VCaP (cell line): ENCODE measurements around the gene GTSE1.

Source experiments
- H3K27ac ChIP-seq: fragments of 450-650 bp; 2 replicates; pipeline ENCODE4 v1.5.1; 2017
- TF ChIP-seq, protein P1 (sequence below): fragments of 450-650 bp; conservative IDR thresholded peaks from 2 replicates; pipeline ENCODE4 v1.5.1; 2017; ENCODE audit warnings: mild to moderate bottlenecking, moderate library complexity

Gene GTSE1

DNA sequence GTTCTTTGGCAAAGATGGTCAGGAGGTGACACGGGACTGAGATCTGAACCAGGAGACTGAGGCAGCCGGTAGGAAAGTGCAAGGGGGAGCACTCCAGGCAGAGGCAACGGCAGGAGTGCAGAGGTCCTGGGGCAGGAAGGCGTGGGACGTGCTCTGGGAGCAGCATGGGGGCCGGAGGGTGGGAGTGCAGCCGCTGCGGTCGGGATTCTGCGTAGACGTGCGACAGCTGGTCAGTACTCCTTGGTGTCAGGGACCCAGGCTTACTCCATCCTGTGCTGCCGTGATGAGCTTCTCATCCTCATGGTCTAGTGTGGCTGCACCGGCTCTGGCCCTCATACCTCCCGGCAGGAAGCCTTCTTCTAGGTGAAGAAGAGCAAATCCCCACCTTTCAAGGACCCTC, 21.9 kb downstream of the GTSE1 start:
- no peak overlapping the region for H3K27ac ChIP-seq
- TF ChIP-seq, protein P1, sequence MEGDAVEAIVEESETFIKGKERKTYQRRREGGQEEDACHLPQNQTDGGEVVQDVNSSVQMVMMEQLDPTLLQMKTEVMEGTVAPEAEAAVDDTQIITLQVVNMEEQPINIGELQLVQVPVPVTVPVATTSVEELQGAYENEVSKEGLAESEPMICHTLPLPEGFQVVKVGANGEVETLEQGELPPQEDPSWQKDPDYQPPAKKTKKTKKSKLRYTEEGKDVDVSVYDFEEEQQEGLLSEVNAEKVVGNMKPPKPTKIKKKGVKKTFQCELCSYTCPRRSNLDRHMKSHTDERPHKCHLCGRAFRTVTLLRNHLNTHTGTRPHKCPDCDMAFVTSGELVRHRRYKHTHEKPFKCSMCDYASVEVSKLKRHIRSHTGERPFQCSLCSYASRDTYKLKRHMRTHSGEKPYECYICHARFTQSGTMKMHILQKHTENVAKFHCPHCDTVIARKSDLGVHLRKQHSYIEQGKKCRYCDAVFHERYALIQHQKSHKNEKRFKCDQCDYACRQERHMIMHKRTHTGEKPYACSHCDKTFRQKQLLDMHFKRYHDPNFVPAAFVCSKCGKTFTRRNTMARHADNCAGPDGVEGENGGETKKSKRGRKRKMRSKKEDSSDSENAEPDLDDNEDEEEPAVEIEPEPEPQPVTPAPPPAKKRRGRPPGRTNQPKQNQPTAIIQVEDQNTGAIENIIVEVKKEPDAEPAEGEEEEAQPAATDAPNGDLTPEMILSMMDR: no peak

DNA sequence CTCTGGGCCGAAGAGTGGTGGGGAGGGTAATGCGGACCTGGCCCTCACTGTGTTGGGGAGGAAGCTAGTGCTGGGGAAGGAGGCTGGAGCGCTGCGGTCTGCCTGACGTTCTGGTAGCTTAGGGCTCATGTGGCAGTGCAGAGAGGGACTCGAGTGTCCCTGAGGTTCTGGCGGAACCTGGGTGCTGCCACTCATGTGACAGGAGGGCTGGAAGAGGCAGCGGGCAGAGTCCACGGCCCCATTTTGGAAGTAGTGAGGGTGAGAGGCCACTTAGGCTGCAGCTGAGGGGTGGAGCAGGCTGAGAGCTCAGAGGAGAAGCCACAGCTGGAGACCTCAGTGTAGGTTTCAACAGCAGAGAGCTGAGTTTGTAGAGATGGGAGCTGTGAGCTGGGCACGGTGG, 22.6 kb downstream of the GTSE1 start:
- no peak overlapping the region for H3K27ac ChIP-seq
- TF ChIP-seq, protein P1: no peak

DNA sequence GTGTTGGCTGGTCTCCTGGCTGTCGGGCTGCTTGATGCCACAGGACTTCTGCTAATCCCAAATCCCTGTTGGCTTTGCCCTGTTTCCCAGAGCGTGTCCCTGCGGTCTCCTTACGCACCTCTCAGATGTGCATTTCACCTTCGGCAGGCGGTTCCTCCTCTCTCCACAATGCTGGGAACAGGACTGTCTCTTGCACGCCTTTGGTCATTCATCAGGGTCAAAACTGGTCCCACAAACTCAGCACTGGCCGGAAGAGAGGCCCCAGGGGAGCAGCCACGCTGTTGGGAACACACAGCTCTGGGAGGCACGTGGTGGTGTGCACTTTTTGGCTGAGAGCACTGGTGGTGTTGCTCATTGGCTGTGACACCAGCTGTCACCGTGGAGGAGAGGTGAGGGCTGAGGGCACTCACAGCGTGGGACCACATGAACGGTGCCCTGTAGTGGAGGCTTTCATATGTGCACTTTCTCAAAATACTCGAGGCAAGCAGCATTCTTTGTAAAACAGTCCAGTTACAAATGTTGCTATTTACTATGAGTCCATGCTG, 23.6 kb downstream of the GTSE1 start:
- H3K27ac ChIP-seq: no peak overlapping the region
- TF ChIP-seq, protein P1: no peak

DNA sequence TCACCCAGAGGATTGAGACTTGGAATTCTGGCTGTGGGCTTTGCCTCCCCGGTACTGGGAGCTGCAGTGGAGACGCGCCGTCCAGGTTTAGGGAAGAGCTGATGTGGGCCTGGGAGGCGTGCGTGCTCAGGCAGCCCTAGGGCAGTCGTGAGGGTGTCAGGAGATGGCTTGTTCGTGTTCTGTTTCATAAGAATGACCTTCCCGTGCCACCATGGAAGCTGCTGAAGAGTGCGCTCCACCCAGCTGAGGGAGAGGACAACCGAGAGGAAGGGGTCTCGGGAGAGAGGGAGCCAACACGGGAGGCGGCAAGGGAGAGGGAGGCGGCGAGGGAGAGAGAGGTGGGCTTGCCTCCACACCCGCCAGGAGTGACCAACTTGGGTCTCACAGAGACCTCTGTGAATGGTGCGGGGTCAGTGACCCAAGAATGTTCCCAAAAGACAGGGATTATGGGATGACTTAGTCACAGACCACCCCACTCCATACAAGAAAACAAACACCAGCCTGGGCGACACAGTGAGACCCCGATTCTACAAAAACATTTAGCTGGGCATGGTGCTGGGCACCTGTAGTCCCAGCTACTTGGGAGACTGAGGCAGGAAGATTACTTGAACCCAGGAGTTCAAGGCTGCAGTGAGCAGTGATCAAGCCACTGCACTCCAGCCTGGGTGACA, 24.2 kb downstream of the GTSE1 start:
- H3K27ac ChIP-seq: no peak overlapping the region
- TF ChIP-seq, protein P1: no peak

DNA sequence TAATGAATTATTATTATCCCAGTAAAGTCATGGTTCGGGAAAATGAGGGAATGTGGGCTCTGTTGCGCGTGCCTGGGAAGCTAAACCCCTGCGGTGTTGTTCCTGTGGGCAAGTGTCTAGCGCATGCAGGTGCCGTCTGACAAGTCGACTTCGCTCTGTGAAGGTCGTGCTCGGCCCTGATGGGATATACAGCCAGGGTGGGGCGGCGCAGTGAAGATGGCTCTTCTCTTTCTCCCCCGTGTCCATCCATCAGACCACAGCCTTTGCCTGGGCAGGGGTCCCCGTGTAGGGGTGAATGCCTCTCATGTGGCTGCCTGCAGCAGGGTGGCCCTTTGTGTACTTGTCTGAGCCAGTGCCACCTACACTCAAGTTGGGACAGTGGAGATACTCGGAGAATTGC, 26.0 kb downstream of the GTSE1 start:
- H3K27ac ChIP-seq: no peak overlapping the region
- TF ChIP-seq, protein P1: no peak

DNA sequence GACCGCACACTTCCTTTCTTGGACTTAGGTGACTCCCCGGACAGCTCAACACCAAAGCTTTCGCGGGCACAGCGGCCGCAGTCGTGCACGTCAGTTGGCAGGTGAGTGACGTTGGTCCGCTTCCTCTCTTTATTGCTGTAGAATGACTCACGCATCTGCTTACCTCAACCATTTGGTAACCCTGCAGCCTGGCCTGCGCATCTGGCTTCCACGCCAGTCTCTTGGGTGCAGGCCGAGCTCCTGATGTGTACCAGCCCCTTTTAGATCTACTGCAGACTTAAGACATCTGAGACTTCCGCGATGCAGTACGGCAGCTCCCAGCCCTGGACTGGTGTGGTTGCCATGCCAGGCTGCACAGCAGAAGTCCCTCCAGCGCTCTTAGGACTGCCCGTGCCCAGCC, 26.5 kb downstream of the GTSE1 start:
- no peak overlapping the region for H3K27ac ChIP-seq
- TF ChIP-seq, protein P1: no peak

DNA sequence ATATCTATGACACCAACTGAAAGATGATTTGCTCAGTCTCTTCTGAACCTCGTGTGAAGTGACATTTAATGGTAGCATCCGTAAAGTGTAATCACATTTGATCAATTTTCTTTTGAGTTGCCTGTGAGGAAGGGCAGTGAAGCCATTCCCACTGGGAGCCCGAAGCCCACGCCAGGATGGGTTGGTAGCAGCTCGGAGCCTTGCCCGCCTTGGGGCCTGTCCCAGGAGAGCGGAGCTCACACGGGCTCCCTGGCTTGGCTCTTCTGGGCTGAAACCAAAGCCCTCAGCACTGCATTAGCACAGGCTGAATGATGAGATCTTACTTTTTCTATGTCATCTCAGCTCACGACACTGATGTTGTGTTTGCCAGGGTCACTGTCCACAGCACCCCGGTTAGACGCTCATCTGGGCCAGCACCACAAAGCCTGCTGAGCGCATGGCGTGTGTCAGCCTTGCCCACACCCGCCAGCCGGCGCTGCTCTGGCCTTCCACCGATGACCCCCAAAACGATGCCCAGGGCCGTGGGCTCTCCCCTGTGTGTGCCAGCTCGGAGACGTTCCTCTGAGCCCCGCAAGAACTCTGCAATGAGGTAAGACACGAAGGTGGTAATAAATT, 29.5 kb downstream of the GTSE1 start:
- TF ChIP-seq, protein P1: no peak
- H3K27ac ChIP-seq: no peak overlapping the region
